Left ventricle myocardium inferior (tissue), 1 donor: ENCODE data around the gene DHPS. TPM values are rescaled to one million over a fixed set of nuclear protein-coding genes. Genes with fewer than 3 reads are reported as not detected.
"Not testable (repeated sequence)": the region's sequence is repeated elsewhere in the genome, so short reads cannot be mapped to it uniquely, and the experiment has no call there.

Experiments used
- DNase-seq: peaks from one replicate; pipeline ENCODE4 v3.0.0-alpha.2; 2020
- H3K27ac ChIP-seq: fragments of 200-600 bp; replicated peaks from 2 replicates; pipeline ENCODE4 v1.8.0; 2021
- H3K27me3 ChIP-seq: fragments of 200-600 bp; 2 replicates; pipeline ENCODE4 v1.8.0; 2021; ENCODE audit warnings: low read depth
- H3K36me3 ChIP-seq: fragments of 200-600 bp; 2 replicates; pipeline ENCODE4 v1.8.0; 2021
- H3K4me1 ChIP-seq: fragments of 200-600 bp; 2 replicates; pipeline ENCODE4 v1.8.0; 2021
- H3K4me3 ChIP-seq: fragments of 200-600 bp; 2 replicates; pipeline ENCODE4 v1.8.0; 2021; ENCODE audit warnings: mild to moderate bottlenecking, moderate library complexity
- H3K9me3 ChIP-seq: fragments of 200-600 bp; replicated peaks from 2 replicates; pipeline ENCODE4 v1.8.0; 2021
- CTCF ChIP-seq: fragments of 200-600 bp; IDR thresholded peaks from 2 replicates; pipeline ENCODE4 v1.8.0; 2021; ENCODE audit warnings: antibody characterized with exemption, mild to moderate bottlenecking, borderline replicate concordance
- intact Hi-C: fragments of 100-400 bp; cut with micrococcal nuclease; formaldehyde crosslinking; loops from one replicate; pipeline ENCODE4 v1.11.0; 2022
- total RNA-seq: library from RNA; stranded (reverse); fragmentation: NEBNext Ultra II Directional; extraction: Animal tissue kit (Norgen Biotek cat#: 25700); gene quantifications from one replicate; pipeline ENCODE4 v1.2.1, GENCODE V29; 2021
- donor health status: DM: no; HTN: yes; CAD: no; lungs with severe emphysema.

DHPS gene
- total RNA-seq, 1 donor from 2014 or later: 50.8 TPM

GRCh38 chr19:12648088-12648487 lies 33.6 kb downstream of the DHPS start:
- intact Hi-C loops: no loop called here
- TF ChIP-seq CTCF: peak; percentile 40
- Histone ChIP-seq H3K36me3 (peaks cover 5% of the 10 kb centered on the region), H3K4me3 (peak overlapping the region; percentile 58), H3K4me1 (peaks cover 14% of the 10 kb centered on the region), H3K27ac (no peak overlapping the region), H3K27me3 (no peaks in the 10 kb centered on the region), H3K9me3 (no peaks in the 10 kb centered on the region)
- DNase-seq: no peak

GRCh38 chr19:12647490-12648071 lies 34.1 kb downstream of the DHPS start:
- intact Hi-C loops: no loop called here
- Histone ChIP-seq H3K4me3 (peak overlapping the region; percentile 58), H3K27ac (no peak overlapping the region), H3K4me1 (peaks cover 14% of the 10 kb centered on the region), H3K9me3 (no peaks in the 10 kb centered on the region), H3K36me3 (peaks cover 5% of the 10 kb centered on the region), H3K27me3 (no peaks in the 10 kb centered on the region)
- TF ChIP-seq CTCF: no peak
- DNase-seq: no peak

- Histone ChIP-seq H3K4me3 (no peak overlapping the region), H3K27me3 (no peaks in the 10 kb centered on the region), H3K27ac (no peak overlapping the region), H3K4me1 (peaks cover 14% of the 10 kb centered on the region), H3K36me3 (peaks cover 5% of the 10 kb centered on the region), H3K9me3 (no peaks in the 10 kb centered on the region)
- no peak for DNase-seq
- intact Hi-C loops: no loop called here
- TF ChIP-seq CTCF: no peak
Observed at GRCh38 chr19:12647047-12647446, 34.6 kb downstream of the DHPS start.

GRCh38 chr19:12646551-12646950 lies 35.1 kb downstream of the DHPS start:
- no peak overlapping the region for H3K27ac ChIP-seq
- no peak overlapping the region for H3K4me3 ChIP-seq
- intact Hi-C loops: no loop called here
- no peaks in the 10 kb centered on the region for H3K27me3 ChIP-seq
- TF ChIP-seq CTCF: no peak
- H3K9me3 ChIP-seq: no peaks in the 10 kb centered on the region
- DNase-seq: no peak
- H3K36me3 ChIP-seq: peaks cover 5% of the 10 kb centered on the region
- peaks cover 14% of the 10 kb centered on the region for H3K4me1 ChIP-seq

GRCh38 chr19:12643716-12644115 lies 38.0 kb downstream of the DHPS start:
- H3K36me3 ChIP-seq, DNase-seq, H3K27ac ChIP-seq, H3K27me3 ChIP-seq, H3K9me3 ChIP-seq, H3K4me3 ChIP-seq, intact Hi-C loops: not testable (repeated sequence)
- peaks cover 26% of the 10 kb centered on the region for H3K4me1 ChIP-seq

- TF ChIP-seq CTCF: no peak
- no peaks in the 10 kb centered on the region for H3K36me3 ChIP-seq
- H3K4me3 ChIP-seq: no peak overlapping the region
- intact Hi-C loops: no loop called here
- no peaks in the 10 kb centered on the region for H3K27me3 ChIP-seq
- H3K4me1 ChIP-seq: peaks cover 13% of the 10 kb centered on the region
- H3K27ac ChIP-seq: no peak overlapping the region
- no peaks in the 10 kb centered on the region for H3K9me3 ChIP-seq
- DNase-seq: no peak
Observed at GRCh38 chr19:12642506-12642905, 39.2 kb downstream of the DHPS start.
